Naive thymus-derived CD4-positive, alpha-beta T cell (primary cell): ENCODE measurements around the gene RHBDL1. TPM values are rescaled to one million over a fixed set of nuclear protein-coding genes. Genes with fewer than 3 reads are reported as not detected.

Experiments used
- ATAC-seq: fragments of 150-1000 bp; cut with Tn5 transposase; 2 replicates; pipeline ENCODE4 v1.10.0; 2021; ENCODE audit warnings: mild to moderate bottlenecking, moderate library complexity
- CTCF ChIA-PET: fragments of 350-600 bp; sonication (Branson Sonifier 250); formaldehyde crosslinking; loops from one replicate; lab custom pipeline; 2021; ENCODE audit warnings: antibody characterized with exemption; lab: Charles Lee
- POLR2A ChIA-PET: fragments of 350-600 bp; sonication (Branson Sonifier 250); formaldehyde crosslinking; loops from one replicate; lab custom pipeline; 2021; ENCODE audit warnings: antibody characterized with exemption, inconsistent platforms; lab: Charles Lee
- DNase-seq, 9 donors: peaks; one replicate each; pipeline versions ENCODE4 v3.0.0 to v3.0.0-alpha.2; 2020 to 2022; ENCODE audit warnings: mixed read lengths in 1 of 9
- H3K27ac ChIP-seq: one replicate; pipeline ENCODE4 v1.7.0; 2013; ENCODE audit warnings: mild to moderate bottlenecking, low read depth, low read length, moderate library complexity
- H3K27me3 ChIP-seq, 2 donors: one replicate each; pipeline ENCODE4 v1.7.0; 2013; ENCODE audit warnings: low read length in 2 of 2, mild to moderate bottlenecking in 2 of 2, moderate library complexity in 2 of 2; ENCODE audit not compliant: control insufficient read depth in 2 of 2, insufficient read depth in 2 of 2
- H3K36me3 ChIP-seq, 3 experiments: 1 replicate in 2 of 3; 2 replicates in 1 of 3; pipeline ENCODE4 v1.7.0; 2013; ENCODE audit warnings: low read length in 3 of 3, mild to moderate bottlenecking in 3 of 3, moderate library complexity in 1 of 3; ENCODE audit not compliant: insufficient read depth in 3 of 3, control insufficient read depth in 2 of 3
- H3K4me1 ChIP-seq, 2 donors: one replicate each; pipeline ENCODE4 v1.7.0; 2013; ENCODE audit warnings: low read length in 2 of 2, mild to moderate bottlenecking in 2 of 2, moderate library complexity in 1 of 2; ENCODE audit not compliant: control insufficient read depth in 2 of 2, insufficient read depth in 2 of 2
- H3K4me3 ChIP-seq: 2 replicates; pipeline ENCODE4 v1.7.0; 2013; ENCODE audit warnings: mild to moderate bottlenecking, low read length
- H3K9me3 ChIP-seq, 3 experiments: 1 replicate in 2 of 3; 2 replicates in 1 of 3; pipeline ENCODE4 v1.7.0; 2013; ENCODE audit warnings: low read length in 3 of 3; ENCODE audit not compliant: control insufficient read depth in 2 of 3
- H3K27ac Mint-ChIP-seq, 9 donors: one replicate each; pipeline ENCODE4 v1.8.0; 2020 to 2022; ENCODE audit warnings: mixed read lengths in 9 of 9, mild to moderate bottlenecking in 8 of 9, moderate library complexity in 5 of 9, inconsistent platforms in 2 of 9
- H3K27me3 Mint-ChIP-seq, 5 donors: one replicate each; pipeline ENCODE4 v1.8.0; 2021 to 2022; ENCODE audit warnings: mixed read lengths in 5 of 5, mild to moderate bottlenecking in 1 of 5
- H3K36me3 Mint-ChIP-seq, 5 donors: one replicate each; pipeline ENCODE4 v1.8.0; 2020 to 2022; ENCODE audit warnings: mixed read lengths in 5 of 5, mild to moderate bottlenecking in 3 of 5, inconsistent platforms in 1 of 5
- H3K4me1 Mint-ChIP-seq, 7 donors: one replicate each; pipeline ENCODE4 v1.8.0; 2020 to 2022; ENCODE audit warnings: mixed read lengths in 7 of 7, mild to moderate bottlenecking in 3 of 7, inconsistent platforms in 1 of 7
- H3K4me3 Mint-ChIP-seq, 10 donors: one replicate each; pipeline ENCODE4 v1.8.0; 2020 to 2022; ENCODE audit warnings: mild to moderate bottlenecking in 10 of 10, mixed read lengths in 10 of 10, moderate library complexity in 6 of 10, inconsistent platforms in 2 of 10
- H3K9me3 Mint-ChIP-seq, 11 donors: one replicate each; pipeline ENCODE4 v1.8.0; 2020 to 2022; ENCODE audit warnings: mixed read lengths in 11 of 11, mild to moderate bottlenecking in 4 of 11, inconsistent platforms in 1 of 11, moderate library complexity in 1 of 11
- intact Hi-C, 2 donors: fragments of 100-400 bp; cut with micrococcal nuclease; formaldehyde crosslinking; loops; one replicate each; pipeline ENCODE4 v1.15.1; 2023
- polyA plus RNA-seq, 2 donors: library from polyadenylated mRNA; unstranded; fragments of 300-500 nt; fragmentation: Illumina TruSeq; gene quantifications; one replicate each; pipeline ENCODE4 v1.2.3, GENCODE V29; 2021
- total RNA-seq, 6 experiments: library from RNA in 5 of 6; stranded (reverse) in 5 of 6; gene quantifications; 1 replicate in 5 of 6; 2 replicates in 1 of 6; pipeline ENCODE4 v1.2.3 and lab custom pipeline; 2021 to 2026

RHBDL1 gene
- total and polyA plus RNA-seq, 7 experiments from 2014 or later = 0.65 to 3.1 (median 1.6) TPM; not detected in 2

DNA sequence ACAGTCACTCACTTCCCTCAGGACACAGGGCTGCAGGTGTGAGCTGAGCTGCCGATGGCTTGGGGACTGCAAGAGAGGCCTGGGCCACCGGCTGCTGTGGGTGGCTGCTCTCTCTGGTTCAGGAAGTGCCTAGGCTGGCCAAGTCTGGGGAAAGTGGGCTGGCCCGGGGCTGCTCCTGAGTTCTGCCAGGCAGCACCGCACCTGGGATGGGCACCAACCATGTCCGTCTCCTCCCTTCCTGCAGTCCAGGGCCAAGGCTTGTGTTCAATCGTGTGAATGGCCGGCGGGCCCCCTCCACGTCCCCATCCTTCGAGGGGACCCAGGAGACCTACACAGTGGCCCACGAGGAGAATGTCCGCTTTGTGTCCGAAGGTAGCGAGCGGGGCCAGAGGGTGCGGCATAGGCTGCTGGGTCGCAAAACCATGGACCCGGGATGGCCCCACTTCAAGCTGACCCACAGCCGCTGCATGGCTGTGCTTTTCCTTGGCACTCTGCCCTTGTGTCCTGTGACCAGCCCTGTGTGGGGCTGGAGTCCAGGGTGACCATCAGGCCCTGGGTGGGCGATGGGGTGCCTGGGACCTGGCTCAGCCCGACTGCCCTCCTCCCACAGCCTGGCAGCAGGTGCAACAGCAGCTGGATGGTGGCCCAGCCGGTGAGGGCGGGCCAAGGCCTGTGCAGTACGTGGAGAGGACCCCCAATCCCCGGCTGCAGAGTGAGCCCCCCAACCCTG is 28.1 kb upstream of the RHBDL1 start:
- Histone ChIP-seq H3K36me3 (no peaks in the 10 kb centered on the region), H3K4me1 (peaks cover 9 to 15% of the 10 kb centered on the region in 2 donors), H3K9me3 (no peaks in the 10 kb centered on the region), H3K27me3 (no peaks in the 10 kb centered on the region), H3K27ac (peak overlapping the region; percentile 97), H3K4me3 (no peak overlapping the region)
- peaks cover 4 to 36% (median 16%) of the 10 kb centered on the region in 7 donors for H3K4me1 Mint-ChIP-seq
- DNase-seq (no peak), ATAC-seq (no peak)
- H3K4me3 Mint-ChIP-seq = peak overlapping the region in 3 of 10 donors; percentile 21 to 80 (median 48)
- H3K9me3 Mint-ChIP-seq = no peaks in the 10 kb centered on the region
- POLR2A ChIA-PET = interaction anchor here (4.4 kb wide), 1 partner anchor 10 kb away, joined by 30 read pairs; the partner anchor contains the start of gene METTL26
- no peaks in the 10 kb centered on the region for H3K27me3 Mint-ChIP-seq
- CTCF ChIA-PET = no interaction called here
- no peaks in the 10 kb centered on the region for H3K36me3 Mint-ChIP-seq
- intact Hi-C loops = no loop called here
- peak overlapping the region in 1 of 9 donors; percentile 56 for H3K27ac Mint-ChIP-seq

DNA sequence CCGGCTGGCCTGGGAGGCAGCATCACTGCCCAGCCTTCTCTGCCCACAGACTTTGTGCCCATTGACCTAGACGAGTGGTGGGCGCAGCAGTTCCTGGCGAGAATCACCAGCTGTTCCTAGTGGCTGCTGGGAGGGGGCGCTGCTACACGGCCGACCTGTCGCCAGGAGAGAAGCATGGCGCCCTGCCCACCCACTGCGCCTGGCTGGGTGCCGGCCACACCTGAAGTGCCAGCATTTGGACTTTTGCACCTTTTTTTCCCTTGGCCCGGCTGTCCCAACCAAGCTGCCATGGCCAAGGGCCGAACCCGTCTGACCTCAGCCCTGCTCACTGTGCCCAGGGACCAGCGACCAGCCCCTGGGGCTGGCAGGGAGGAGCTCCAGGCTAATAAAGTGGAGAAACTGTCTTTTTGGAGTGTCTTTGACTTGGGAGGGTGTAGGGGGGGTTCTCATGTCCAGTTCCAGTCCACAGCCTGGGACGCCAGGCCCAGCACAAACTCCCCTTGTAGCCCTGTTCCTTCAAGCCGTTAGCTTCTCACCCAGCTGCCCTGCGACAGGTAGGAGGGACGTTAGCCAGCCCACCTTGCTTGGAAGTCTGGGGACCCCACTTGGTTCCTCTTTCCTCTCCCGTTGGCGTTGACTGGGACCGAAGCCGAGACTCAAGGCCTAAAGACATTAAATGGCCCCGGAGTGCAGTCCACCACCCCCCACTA is 27.2 kb upstream of the RHBDL1 start:
- ChIA-PET CTCF (no interaction called here), POLR2A (interaction anchor here (0.9 to 4.4 kb wide), 3 partner anchors 11 to 42 kb away, joined by 3 to 30 read pairs (median 3); partner anchors contain the start of genes METTL26 and WDR24)
- H3K36me3 ChIP-seq = no peaks in the 10 kb centered on the region
- intact Hi-C loops = no loop called here
- no peaks in the 10 kb centered on the region for H3K36me3 Mint-ChIP-seq
- H3K4me1 ChIP-seq = peaks cover 6 to 9% of the 10 kb centered on the region in 2 donors
- H3K4me3 Mint-ChIP-seq = peak overlapping the region; percentile 63 to 87 (median 78)
- peaks cover 4 to 33% (median 14%) of the 10 kb centered on the region in 7 donors for H3K4me1 Mint-ChIP-seq
- H3K9me3 ChIP-seq = no peaks in the 10 kb centered on the region
- no peaks in the 10 kb centered on the region for H3K27me3 Mint-ChIP-seq
- ATAC-seq = no peak
- H3K27me3 ChIP-seq = no peaks in the 10 kb centered on the region
- no peaks in the 10 kb centered on the region for H3K9me3 Mint-ChIP-seq
- peak overlapping the region in 7 of 9 donors; percentile 18 to 88 (median 77) for H3K27ac Mint-ChIP-seq
- H3K4me3 ChIP-seq = peak overlapping the region; percentile 77
- peak overlapping the region; percentile 97 for H3K27ac ChIP-seq
- peak in 1 of 9 donors; percentile 50 for DNase-seq

DNA sequence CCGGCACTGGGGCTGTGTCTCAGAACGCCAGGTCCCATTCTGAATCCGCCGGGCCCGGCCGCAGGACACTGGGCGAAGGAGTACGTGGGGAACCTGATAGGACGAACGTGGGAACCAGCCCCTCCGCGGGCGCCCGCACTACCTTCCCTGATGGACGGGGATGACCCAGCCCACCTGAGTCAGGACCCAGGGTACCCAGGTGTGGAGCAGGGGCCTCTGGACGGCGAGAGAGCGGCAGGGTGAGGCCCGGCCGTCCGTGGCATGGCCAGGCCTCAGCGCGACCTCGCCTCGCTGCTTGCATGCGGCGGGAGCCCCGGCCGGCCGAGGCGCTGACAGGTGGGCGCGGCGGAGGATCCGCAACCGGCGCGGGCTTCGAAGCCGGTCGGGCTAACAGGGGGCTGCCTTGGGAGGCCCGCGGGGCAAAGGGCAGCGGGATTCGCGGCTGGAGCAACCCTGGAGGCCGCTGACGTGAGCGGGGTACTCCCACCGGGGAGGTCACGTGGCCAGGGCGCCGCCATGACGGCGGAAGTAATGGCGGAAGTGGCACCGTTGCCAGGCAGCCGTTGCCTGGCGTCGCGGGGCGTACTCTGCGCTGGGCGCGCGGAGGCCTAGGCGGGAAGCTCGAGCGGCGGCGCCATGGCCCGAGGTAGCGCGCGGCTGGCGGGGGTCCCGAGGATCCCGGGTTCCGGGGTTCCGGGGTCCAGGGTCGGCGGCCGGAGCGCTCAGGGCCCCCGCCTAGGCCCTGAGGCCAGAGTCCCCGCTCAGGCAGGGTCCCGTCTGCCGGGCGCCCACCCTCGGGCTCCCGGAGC is 26.5 kb upstream of the RHBDL1 start, which contains the start of gene WDR90:
Gene WDR90 (plus strand): TSS at position 585 of the 809 bp plus-strand sequence. CDS start 52 bp downstream, at position 637.
- H3K4me3 ChIP-seq = peak within 1 kb of the TSS; percentile 77
- Mint-ChIP-seq H3K4me3 (peak within 1 kb of the TSS; percentile 63 to 87 (median 78)), H3K9me3 (no peaks in the 10 kb centered on the region), H3K27me3 (no peaks in the 10 kb centered on the region), H3K36me3 (no peaks in the 10 kb centered on the region), H3K4me1 (peaks cover 4 to 26% (median 10%) of the 10 kb centered on the region in 7 donors), H3K27ac (peak within 1 kb of the TSS in 7 of 9 donors; percentile 18 to 88 (median 77))
- peak within 1 kb of the TSS; percentile 97 for H3K27ac ChIP-seq
- intact Hi-C loops = loop anchor here in 1 of 2 donors (1.0 kb wide), 3 partner anchors 13 to 30 kb away; partner anchors contain the start of genes METTL26 and RHOT2
- H3K4me1 ChIP-seq = peaks cover 6 to 9% of the 10 kb centered on the region in 2 donors
- ATAC-seq (peak; percentile 96), DNase-seq (peak; percentile 81 to 94 (median 89))
- ChIA-PET CTCF (interaction anchor here (1.1 kb wide), 1 partner anchor 15 kb away, joined by 3 read pairs; no protein-coding TSS in a partner anchor), POLR2A (interaction anchor here (0.5 to 4.4 kb wide), 7 partner anchors 11 to 79 kb away, joined by 3 to 30 read pairs (median 3); partner anchors contain the start of genes JMJD8, METTL26, PIGQ and RHOT2)
- H3K27me3 ChIP-seq = no peaks in the 10 kb centered on the region
- H3K9me3 ChIP-seq = no peaks in the 10 kb centered on the region
- H3K36me3 ChIP-seq = no peaks in the 10 kb centered on the region

DNA sequence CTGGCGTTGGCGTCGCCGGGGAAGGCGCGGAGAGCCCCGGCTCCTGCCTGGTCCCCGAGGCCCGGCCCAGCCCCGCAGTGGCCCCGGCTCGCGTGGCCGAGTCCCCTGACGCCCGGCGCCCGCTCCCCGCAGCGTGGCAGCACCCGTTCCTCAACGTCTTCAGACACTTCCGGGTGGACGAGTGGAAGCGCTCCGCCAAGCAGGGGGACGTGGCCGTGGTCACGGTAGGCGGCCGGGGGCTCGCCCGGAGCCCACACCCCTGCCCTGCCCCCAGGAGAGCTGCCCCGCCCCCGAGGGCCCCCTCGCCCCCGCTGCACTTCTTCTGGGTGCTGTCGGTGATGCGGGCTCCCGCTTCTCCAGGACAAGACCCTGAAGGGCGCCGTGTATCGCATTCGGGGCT is 25.8 kb upstream of the RHBDL1 start:
- ATAC-seq (peak; percentile 0), DNase-seq (no peak)
- H3K4me1 ChIP-seq = peaks cover 6 to 9% of the 10 kb centered on the region in 2 donors
- H3K27ac ChIP-seq = peak overlapping the region; percentile 97
- no peaks in the 10 kb centered on the region for H3K27me3 ChIP-seq
- peak overlapping the region; percentile 77 for H3K4me3 ChIP-seq
- H3K27me3 Mint-ChIP-seq = no peaks in the 10 kb centered on the region
- no peaks in the 10 kb centered on the region for H3K9me3 ChIP-seq
- H3K4me3 Mint-ChIP-seq = peak overlapping the region; percentile 53 to 79 (median 67)
- CTCF ChIA-PET = interaction anchor here (1.1 kb wide), 1 partner anchor 14 kb away, joined by 3 read pairs; no protein-coding TSS in a partner anchor
- H3K4me1 Mint-ChIP-seq = peaks cover under 1 to 20% (median 5%) of the 10 kb centered on the region in 7 donors
- H3K36me3 ChIP-seq = no peaks in the 10 kb centered on the region
- POLR2A ChIA-PET = interaction anchor here (0.5 to 4.4 kb wide), 7 partner anchors 12 to 1503 kb away, joined by 3 to 30 read pairs (median 3); partner anchors contain the start of genes JMJD8, METTL26, PIGQ and RHOT2
- H3K36me3 Mint-ChIP-seq = no peaks in the 10 kb centered on the region
- no peak overlapping the region for H3K27ac Mint-ChIP-seq
- intact Hi-C loops = loop anchor here in 1 of 2 donors (1.0 kb wide), 3 partner anchors 13 to 30 kb away; partner anchors contain the start of genes METTL26 and RHOT2
- H3K9me3 Mint-ChIP-seq = no peaks in the 10 kb centered on the region

DNA sequence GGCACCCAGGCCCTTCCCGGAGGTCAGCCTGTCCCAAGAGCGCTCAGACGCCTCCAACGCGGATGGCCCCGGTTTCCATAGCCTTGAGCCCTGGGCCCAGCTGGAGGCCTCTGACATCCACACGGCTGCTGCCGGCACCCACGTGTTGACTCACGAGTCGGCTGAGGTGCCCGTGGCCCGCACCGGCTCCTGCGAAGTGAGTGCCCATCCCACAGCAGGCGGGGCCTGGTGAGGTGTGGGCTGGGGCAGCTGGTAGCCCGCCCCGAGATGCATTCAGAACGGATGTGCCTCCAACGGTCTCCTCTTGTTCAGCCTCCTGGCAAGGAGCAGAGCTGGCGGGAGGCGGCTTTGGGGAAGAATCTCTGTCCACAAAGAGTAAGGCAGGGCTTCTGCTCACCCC is 23.6 kb upstream of the RHBDL1 start:
- no peak for ATAC-seq
- H3K27me3 Mint-ChIP-seq = no peaks in the 10 kb centered on the region
- intact Hi-C loops = no loop called here
- Histone ChIP-seq H3K27me3 (no peaks in the 10 kb centered on the region), H3K27ac (no peak overlapping the region), H3K4me3 (no peak overlapping the region), H3K4me1 (peaks cover 6 to 9% of the 10 kb centered on the region in 2 donors), H3K36me3 (no peaks in the 10 kb centered on the region), H3K9me3 (no peaks in the 10 kb centered on the region)
- CTCF ChIA-PET = no interaction called here
- H3K9me3 Mint-ChIP-seq = no peaks in the 10 kb centered on the region
- POLR2A ChIA-PET = interaction anchor here (0.6 kb wide), 1 partner anchor 59 kb away, joined by 3 read pairs; no protein-coding TSS in a partner anchor
- DNase-seq = no peak
- no peak overlapping the region for H3K27ac Mint-ChIP-seq
- H3K4me3 Mint-ChIP-seq = peak overlapping the region in 1 of 10 donors; percentile 75
- peaks cover 0 to 16% (median 5%) of the 10 kb centered on the region in 7 donors for H3K4me1 Mint-ChIP-seq
- H3K36me3 Mint-ChIP-seq = no peaks in the 10 kb centered on the region
